Measurements from ENCODE around the gene ABCA6. TPM values are rescaled to one million over a fixed set of nuclear protein-coding genes. Genes with fewer than 3 reads are reported as not detected.

Gene ABCA6
- total and polyA plus RNA-seq, 3 donors from 2014 or later = 3.1 to 16.4 (median 13.8) TPM

DNA sequence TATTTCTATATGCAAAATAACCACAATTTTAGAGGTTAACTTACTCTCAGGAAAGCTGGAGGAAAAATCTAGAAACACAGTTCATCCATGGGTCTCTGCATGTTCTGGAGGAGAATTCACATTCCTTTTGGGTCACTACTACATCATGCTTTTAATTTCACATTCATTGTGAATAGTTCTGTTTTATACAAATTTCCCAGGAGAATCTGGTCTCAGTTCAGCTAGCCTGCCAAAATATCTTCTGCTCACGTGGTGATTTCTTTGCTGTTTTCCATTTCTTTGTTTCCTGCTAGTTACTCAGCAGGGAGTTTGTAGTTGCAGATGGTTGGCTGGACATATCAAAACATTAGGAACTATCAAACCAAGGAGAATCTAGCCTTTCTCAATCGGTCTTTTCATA lies 80.9 kb downstream of the ABCA6 start, which contains the start of gene ABCA9:
ABCA9 (minus strand) TSS at position 106 of the 400 bp plus-strand sequence. CDS start 9,801 bp downstream, outside the sequence.
- TF ChIP-seq CTCF (IDR thresholded peaks at IDR 0.05) (no peak), POLR2A (IDR thresholded peaks at IDR 0.05) (no peak)
- H3K9me3 ChIP-seq = no peaks in the 10 kb centered on the region
- H3K27me3 ChIP-seq = no peaks in the 10 kb centered on the region
- intact Hi-C loops (cut with DNase I; ENCODE audit: low total_unique reads) = no loop called here
- H3K4me3 ChIP-seq = peak within 1 kb of the TSS; percentile 18 to 23
- DNase-seq = peak; percentile 36
- peaks cover 23% of the 10 kb centered on the region for H3K4me1 ChIP-seq
- 27 to 32% methylated on average over 2 of the region's 2 CpGs for WGBS, 2 donors
- H3K36me3 ChIP-seq (ENCODE audit: low read depth, missing control alignments) = no peaks in the 10 kb centered on the region
- H3K27ac ChIP-seq = peak within 1 kb of the TSS; percentile 40 to 81

GRCh38 chr17:69059458-69060175 lies 82.1 kb downstream of the ABCA6 start:
- DNase-seq = no peak
- TF ChIP-seq POLR2A (IDR thresholded peaks at IDR 0.05) = no peak
- no peak for TF ChIP-seq CTCF (IDR thresholded peaks at IDR 0.05)
- Histone ChIP-seq H3K9me3 (no peaks in the 10 kb centered on the region), H3K4me1 (peaks cover 23% of the 10 kb centered on the region), H3K36me3 (ENCODE audit: low read depth, missing control alignments) (no peaks in the 10 kb centered on the region), H3K4me3 (peak overlapping the region; percentile 18 to 23), H3K27me3 (no peaks in the 10 kb centered on the region), H3K27ac (peak overlapping the region in 1 of 2 donors; percentile 81)
- WGBS, 2 donors = 47 to 50% methylated on average over 7 of the region's 7 CpGs
- intact Hi-C loops (cut with DNase I; ENCODE audit: low total_unique reads) = no loop called here

DNA sequence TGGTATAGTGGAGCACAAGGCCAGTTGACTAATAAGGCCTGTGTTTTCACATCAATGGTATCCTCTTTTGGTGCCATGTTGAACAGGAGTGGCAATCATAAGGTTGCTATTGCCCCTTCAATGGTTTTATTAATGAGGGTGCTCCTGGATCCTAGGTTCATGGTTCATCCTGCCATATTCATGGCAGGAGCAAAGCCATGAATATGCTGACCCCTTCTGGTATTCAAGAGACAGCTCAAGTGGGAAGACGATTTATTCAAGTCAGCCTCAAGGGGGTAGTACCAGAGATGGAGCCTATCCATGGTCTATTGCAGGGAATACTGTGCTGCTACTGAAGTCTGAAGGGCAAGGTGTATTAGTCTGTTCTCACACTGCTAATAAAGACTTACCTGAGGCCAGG lies 83.5 kb downstream of the ABCA6 start:
- H3K4me1 ChIP-seq = peaks cover 23% of the 10 kb centered on the region
- no peak overlapping the region for H3K4me3 ChIP-seq
- TF ChIP-seq POLR2A (IDR thresholded peaks at IDR 0.05) = no peak
- TF ChIP-seq CTCF (IDR thresholded peaks at IDR 0.05) = no peak
- H3K27ac ChIP-seq = no peak overlapping the region
- no peaks in the 10 kb centered on the region for H3K36me3 ChIP-seq (ENCODE audit: low read depth, missing control alignments)
- H3K27me3 ChIP-seq = no peaks in the 10 kb centered on the region
- intact Hi-C loops (cut with DNase I; ENCODE audit: low total_unique reads) = no loop called here
- H3K9me3 ChIP-seq = no peaks in the 10 kb centered on the region
- no peak for DNase-seq
- WGBS, 2 donors = 38 to 96% methylated on average over 1 of the region's 1 CpG

- no peaks in the 10 kb centered on the region for H3K36me3 ChIP-seq (ENCODE audit: low read depth, missing control alignments)
- no peaks in the 10 kb centered on the region for H3K9me3 ChIP-seq
- no peak overlapping the region for H3K4me3 ChIP-seq
- H3K27ac ChIP-seq = no peak overlapping the region
- TF ChIP-seq CTCF (IDR thresholded peaks at IDR 0.05) (no peak), POLR2A (IDR thresholded peaks at IDR 0.05) (no peak)
- no peaks in the 10 kb centered on the region for H3K27me3 ChIP-seq
- no peak for DNase-seq
- H3K4me1 ChIP-seq = peaks cover 20% of the 10 kb centered on the region
- intact Hi-C loops (cut with DNase I; ENCODE audit: low total_unique reads) = no loop called here
- WGBS, 2 donors = 94 to 96% methylated on average over 1 of the region's 1 CpG
Observed at GRCh38 chr17:69057280-69057679, 84.4 kb downstream of the ABCA6 start.

Data from testis (tissue), 3 donors.